Gastrocnemius medialis (tissue), 4 donors: ENCODE data around the gene TPK1. TPM values are rescaled to one million over a fixed set of nuclear protein-coding genes. Genes with fewer than 3 reads are reported as not detected.

ENCODE experiments used
- ATAC-seq, 2 donors: fragments of 150-250 bp; one replicate each; pipeline ENCODE4 v1.9.1; 2016
- DNase-seq, 2 donors: peaks; one replicate each; pipeline ENCODE4 v3.0.0-alpha.2; 2019
- H3K27ac ChIP-seq, 4 donors: fragments of 200-600 bp; sonication (generic); 1 replicate in 1 of 4; 2 replicates in 3 of 4; pipeline ENCODE4 v1.5.1; 2016 to 2018; ENCODE audit warnings: mild to moderate bottlenecking in 2 of 4, moderate library complexity in 1 of 4
- H3K27me3 ChIP-seq, 3 donors: fragments of 200-600 bp; sonication (generic) in 2 of 3; 1 replicate in 1 of 3; 2 replicates in 2 of 3; pipeline versions ENCODE4 v1.5.1 to v1.6.0; 2016 to 2019; ENCODE audit warnings: mild to moderate bottlenecking in 1 of 3, moderate library complexity in 1 of 3
- H3K36me3 ChIP-seq, 2 donors: fragments of 200-600 bp; sonication (generic) in 1 of 2; one replicate each; pipeline ENCODE4 v1.5.1; 2017 to 2018
- H3K4me1 ChIP-seq, 2 donors: fragments of 200-600 bp; sonication (generic) in 1 of 2; one replicate each; pipeline ENCODE4 v1.5.1; 2016 to 2017; ENCODE audit warnings: mild to moderate bottlenecking in 2 of 2
- H3K4me3 ChIP-seq, 4 donors: fragments of 200-600 bp; sonication (generic) in 3 of 4; 1 replicate in 1 of 4; 2 replicates in 3 of 4; pipeline ENCODE4 v1.5.1; 2016 to 2019; ENCODE audit warnings: mild to moderate bottlenecking in 2 of 4
- H3K9me3 ChIP-seq, 3 donors: fragments of 200-600 bp; sonication (generic) in 2 of 3; 1 replicate in 1 of 3; 2 replicates in 2 of 3; pipeline ENCODE4 v1.5.1; 2016 to 2019
- CTCF ChIP-seq, 5 experiments: fragments of 450-650 bp in 3 of 5; fragments of 200-600 bp in 2 of 5; sonication (generic) in 2 of 5; IDR thresholded peaks in 4 of 5; conservative IDR thresholded peaks in 1 of 5; 1 replicate in 4 of 5; 2 replicates in 1 of 5; pipeline ENCODE4 v1.5.1; 2016 to 2019; ENCODE audit warnings: antibody characterized with exemption in 5 of 5, mild to moderate bottlenecking in 3 of 5, moderate library complexity in 3 of 5
- POLR2A ChIP-seq, 2 donors: fragments of 450-650 bp; IDR thresholded peaks; one replicate each; pipeline ENCODE4 v1.6.1; 2017; ENCODE audit warnings: antibody characterized with exemption in 2 of 2, mild to moderate bottlenecking in 2 of 2, moderate library complexity in 2 of 2
- in situ Hi-C, 4 donors: fragments of 200-750 bp; cut with MboI; loops; one replicate each; pipeline versions ENCODE4 v1.15.0 to v1.8.0; 2017; ENCODE audit warnings: low sequenced_read_pairs in 4 of 4
- intact Hi-C: fragments of 100-400 bp; cut with DNase I; formaldehyde crosslinking; loops from one replicate; pipeline ENCODE4 v1.15.1; 2023; ENCODE audit warnings: low total_unique reads
- total RNA-seq, 4 donors: library from RNA; depleted of rRNA; stranded (reverse); fragments of >200 nt; gene quantifications; one replicate each; pipeline versions ENCODE4 v1.1.0 to v1.2.3, GENCODE V29; 2016

TPK1 gene
- total RNA-seq, 4 donors from 2014 or later = 2.0 to 6.9 (median 2.7) TPM

GRCh38 chr7:144676492-144676891, 159.4 kb downstream of the TPK1 start:
- H3K36me3 ChIP-seq = no peaks in the 10 kb centered on the region
- H3K4me1 ChIP-seq = no peaks in the 10 kb centered on the region
- no peaks in the 10 kb centered on the region for H3K27me3 ChIP-seq
- DNase-seq (no peak), ATAC-seq (no peak)
- intact Hi-C loops = no loop called here
- H3K9me3 ChIP-seq = no peaks in the 10 kb centered on the region
- in situ Hi-C loops = no loop called here
- no peak for TF ChIP-seq POLR2A (IDR thresholded peaks at IDR 0.05)
- no peak for TF ChIP-seq CTCF (IDR thresholded peaks at IDR 0.05 in 4 of 5, conservative IDR thresholded peaks at IDR 0.05 in 1 of 5)
- H3K27ac ChIP-seq = no peak overlapping the region
- H3K4me3 ChIP-seq = no peak overlapping the region

GRCh38 chr7:144674550-144674949, 161.3 kb downstream of the TPK1 start:
- no peak overlapping the region for H3K27ac ChIP-seq
- in situ Hi-C loops (no loop called here), intact Hi-C loops (no loop called here)
- TF ChIP-seq CTCF (IDR thresholded peaks at IDR 0.05 in 4 of 5, conservative IDR thresholded peaks at IDR 0.05 in 1 of 5) = no peak
- no peak for TF ChIP-seq POLR2A (IDR thresholded peaks at IDR 0.05)
- no peak for ATAC-seq
- no peaks in the 10 kb centered on the region for H3K36me3 ChIP-seq
- H3K9me3 ChIP-seq = no peaks in the 10 kb centered on the region
- H3K4me3 ChIP-seq = no peak overlapping the region
- H3K4me1 ChIP-seq = no peaks in the 10 kb centered on the region
- DNase-seq = no peak
- no peaks in the 10 kb centered on the region for H3K27me3 ChIP-seq

- intact Hi-C loops = no loop called here
- Histone ChIP-seq H3K4me1 (no peaks in the 10 kb centered on the region), H3K27ac (no peak overlapping the region), H3K4me3 (no peak overlapping the region), H3K27me3 (no peaks in the 10 kb centered on the region), H3K9me3 (no peaks in the 10 kb centered on the region), H3K36me3 (no peaks in the 10 kb centered on the region)
- DNase-seq (no peak), ATAC-seq (no peak)
- in situ Hi-C loops = no loop called here
- TF ChIP-seq CTCF (IDR thresholded peaks at IDR 0.05 in 4 of 5, conservative IDR thresholded peaks at IDR 0.05 in 1 of 5) = no peak
- TF ChIP-seq POLR2A (IDR thresholded peaks at IDR 0.05) = no peak
These were observed 163.0 kb downstream of the TPK1 start for GRCh38 chr7:144672869-144673268.

GRCh38 chr7:144671429-144671828, 164.4 kb downstream of the TPK1 start:
- H3K36me3 ChIP-seq = no peaks in the 10 kb centered on the region
- in situ Hi-C loops (no loop called here), intact Hi-C loops (no loop called here)
- no peak overlapping the region for H3K4me3 ChIP-seq
- no peak for DNase-seq
- H3K9me3 ChIP-seq = no peaks in the 10 kb centered on the region
- H3K27me3 ChIP-seq = no peaks in the 10 kb centered on the region
- H3K4me1 ChIP-seq = no peaks in the 10 kb centered on the region
- ATAC-seq = no peak
- H3K27ac ChIP-seq = no peak overlapping the region
- no peak for TF ChIP-seq CTCF (IDR thresholded peaks at IDR 0.05 in 4 of 5, conservative IDR thresholded peaks at IDR 0.05 in 1 of 5)

GRCh38 chr7:144670218-144670617, 165.6 kb downstream of the TPK1 start:
- ATAC-seq (no peak), DNase-seq (no peak)
- Histone ChIP-seq H3K4me3 (no peak overlapping the region), H3K9me3 (no peaks in the 10 kb centered on the region), H3K27ac (no peak overlapping the region), H3K36me3 (no peaks in the 10 kb centered on the region), H3K4me1 (no peaks in the 10 kb centered on the region), H3K27me3 (no peaks in the 10 kb centered on the region)
- TF ChIP-seq POLR2A (IDR thresholded peaks at IDR 0.05) (no peak), CTCF (IDR thresholded peaks at IDR 0.05 in 4 of 5, conservative IDR thresholded peaks at IDR 0.05 in 1 of 5) (no peak)
- in situ Hi-C loops = no loop called here
- intact Hi-C loops = no loop called here
